Lung microvascular endothelial cell (primary cell): ENCODE results near the gene ZCCHC14. TPM values are rescaled to one million over a fixed set of nuclear protein-coding genes. Genes with fewer than 3 reads are reported as not detected.

Experiments
- DNase-seq, 2 donors: peaks; one replicate each; pipeline versions ENCODE4 v3.0.0 to v3.0.0-alpha.2; 2010; ENCODE audit warnings: low read depth in 2 of 2
- total RNA-seq: library from RNA; depleted of rRNA; stranded (reverse); fragments of >200 nt; gene quantifications from 2 replicates; pipeline ENCODE4 v1.2.1, GENCODE V29; 2014

Gene ZCCHC14
- total RNA-seq, 1 donor from 2014 or later, result 5.8 TPM

- DNase-seq, result peak; percentile 63 to 90
Observed at GRCh38 chr16:87457709-87458423, 35.0 kb downstream of the ZCCHC14 start.

GRCh38 chr16:87457061-87457611, 35.7 kb downstream of the ZCCHC14 start:
- peak; percentile 23 to 27 for DNase-seq

- DNase-seq, result peak in 1 of 2 donors; percentile 18
Observed at GRCh38 chr16:87454391-87454790, 38.4 kb downstream of the ZCCHC14 start.

GRCh38 chr16:87453326-87453725, 39.5 kb downstream of the ZCCHC14 start:
- DNase-seq, result no peak

GRCh38 chr16:87451563-87452210, 41.1 kb downstream of the ZCCHC14 start:
- peak in 1 of 2 donors; percentile 56 for DNase-seq

GRCh38 chr16:87448866-87449265, 44.0 kb downstream of the ZCCHC14 start:
- no peak for DNase-seq

GRCh38 chr16:87447323-87447722, 45.5 kb downstream of the ZCCHC14 start:
- no peak for DNase-seq

GRCh38 chr16:87446479-87446878, 46.3 kb downstream of the ZCCHC14 start:
- no peak for DNase-seq

- no peak for DNase-seq
Observed at GRCh38 chr16:87445486-87445885, 47.3 kb downstream of the ZCCHC14 start.

- DNase-seq, result no peak
Observed at GRCh38 chr16:87443964-87444363, 48.9 kb downstream of the ZCCHC14 start.

- no peak for DNase-seq
Observed at GRCh38 chr16:87443016-87443415, 49.8 kb downstream of the ZCCHC14 start.

GRCh38 chr16:87442581-87442966, 50.2 kb downstream of the ZCCHC14 start:
- no peak for DNase-seq

- DNase-seq, result no peak
Observed at GRCh38 chr16:87441886-87442580, 50.8 kb downstream of the ZCCHC14 start.

- DNase-seq, result no peak
Observed at GRCh38 chr16:87439926-87440325, 52.9 kb downstream of the ZCCHC14 start.

- no peak for DNase-seq
Observed at GRCh38 chr16:87438611-87438985, 54.2 kb downstream of the ZCCHC14 start.

- peak in 1 of 2 donors; percentile 10 for DNase-seq
Observed at GRCh38 chr16:87437911-87438610, 54.8 kb downstream of the ZCCHC14 start.

GRCh38 chr16:87437327-87437726, 55.5 kb downstream of the ZCCHC14 start:
- DNase-seq, result no peak

GRCh38 chr16:87436225-87437172, 56.3 kb downstream of the ZCCHC14 start:
- DNase-seq, result no peak

GRCh38 chr16:87435372-87436224, 57.2 kb downstream of the ZCCHC14 start:
- DNase-seq, result peak; percentile 91 to 94
